Mesothelial cell of epicardium (in vitro differentiated cells): ENCODE measurements around the gene PEX10. TPM values are rescaled to one million over a fixed set of nuclear protein-coding genes. Genes with fewer than 3 reads are reported as not detected.

Experiments
- DNase-seq, 2 experiments: peaks; one replicate each; pipeline ENCODE4 v3.0.0; 2021; ENCODE audit warnings: low spot score in 2 of 2; ENCODE audit not compliant: unreplicated experiment in 2 of 2
- H3K27ac Mint-ChIP-seq: 2 replicates; pipeline ENCODE4 v1.8.0; 2021; ENCODE audit warnings: mixed read lengths
- H3K27me3 Mint-ChIP-seq: 2 replicates; pipeline ENCODE4 v1.8.0; 2021; ENCODE audit warnings: low read depth, mixed read lengths
- H3K36me3 Mint-ChIP-seq: 2 replicates; pipeline ENCODE4 v1.8.0; 2021; ENCODE audit warnings: mixed read lengths
- H3K4me1 Mint-ChIP-seq: 2 replicates; pipeline ENCODE4 v1.8.0; 2021; ENCODE audit warnings: mixed read lengths
- H3K4me3 Mint-ChIP-seq: 2 replicates; pipeline ENCODE4 v1.8.0; 2021; ENCODE audit warnings: mild to moderate bottlenecking, moderate library complexity, mixed read lengths
- H3K9me3 Mint-ChIP-seq: 2 replicates; pipeline ENCODE4 v1.8.0; 2021; ENCODE audit warnings: mixed read lengths
- total RNA-seq: library from RNA; stranded (reverse); gene quantifications from 3 replicates; pipeline ENCODE4 v1.2.1, GENCODE V29; 2021
- TF ChIP-seq, protein P1 (sequence below): fragments of 200-600 bp; sonication (generic); IDR thresholded peaks from one replicate; pipeline ENCODE4 v1.5.0; 2021; ENCODE audit warnings: antibody characterized with exemption; ENCODE audit not compliant: unreplicated experiment

PEX10 gene
- total RNA-seq, 1 donor from 2014 or later: 25.8 TPM

DNA sequence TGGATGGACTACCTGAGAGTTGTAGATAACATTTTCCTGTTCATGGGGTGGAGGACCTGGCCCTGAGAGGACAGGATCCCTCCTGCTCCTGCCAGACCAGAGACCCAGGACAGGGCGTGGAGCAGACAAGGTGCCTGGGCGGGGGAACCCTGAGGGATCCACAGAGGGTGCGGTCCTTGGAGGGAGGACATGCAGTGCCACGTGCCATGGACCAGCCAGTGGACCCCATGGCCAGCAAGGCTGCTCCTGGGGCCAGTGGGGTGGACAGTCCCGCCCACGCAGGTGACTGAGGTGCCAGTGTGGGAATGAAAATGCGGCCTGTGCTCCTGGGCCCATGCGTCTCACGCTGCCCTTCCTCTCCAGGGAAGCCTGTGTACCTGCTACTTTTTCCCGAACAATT is 17.1 kb downstream of the PEX10 start:
- TF ChIP-seq, protein P1, sequence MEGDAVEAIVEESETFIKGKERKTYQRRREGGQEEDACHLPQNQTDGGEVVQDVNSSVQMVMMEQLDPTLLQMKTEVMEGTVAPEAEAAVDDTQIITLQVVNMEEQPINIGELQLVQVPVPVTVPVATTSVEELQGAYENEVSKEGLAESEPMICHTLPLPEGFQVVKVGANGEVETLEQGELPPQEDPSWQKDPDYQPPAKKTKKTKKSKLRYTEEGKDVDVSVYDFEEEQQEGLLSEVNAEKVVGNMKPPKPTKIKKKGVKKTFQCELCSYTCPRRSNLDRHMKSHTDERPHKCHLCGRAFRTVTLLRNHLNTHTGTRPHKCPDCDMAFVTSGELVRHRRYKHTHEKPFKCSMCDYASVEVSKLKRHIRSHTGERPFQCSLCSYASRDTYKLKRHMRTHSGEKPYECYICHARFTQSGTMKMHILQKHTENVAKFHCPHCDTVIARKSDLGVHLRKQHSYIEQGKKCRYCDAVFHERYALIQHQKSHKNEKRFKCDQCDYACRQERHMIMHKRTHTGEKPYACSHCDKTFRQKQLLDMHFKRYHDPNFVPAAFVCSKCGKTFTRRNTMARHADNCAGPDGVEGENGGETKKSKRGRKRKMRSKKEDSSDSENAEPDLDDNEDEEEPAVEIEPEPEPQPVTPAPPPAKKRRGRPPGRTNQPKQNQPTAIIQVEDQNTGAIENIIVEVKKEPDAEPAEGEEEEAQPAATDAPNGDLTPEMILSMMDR: no peak
- Mint-ChIP-seq H3K4me3 (no peak overlapping the region), H3K36me3 (peaks cover 24% of the 10 kb centered on the region), H3K27ac (no peak overlapping the region), H3K9me3 (no peaks in the 10 kb centered on the region), H3K4me1 (peaks cover 16% of the 10 kb centered on the region), H3K27me3 (no peaks in the 10 kb centered on the region)
- no peak for DNase-seq

DNA sequence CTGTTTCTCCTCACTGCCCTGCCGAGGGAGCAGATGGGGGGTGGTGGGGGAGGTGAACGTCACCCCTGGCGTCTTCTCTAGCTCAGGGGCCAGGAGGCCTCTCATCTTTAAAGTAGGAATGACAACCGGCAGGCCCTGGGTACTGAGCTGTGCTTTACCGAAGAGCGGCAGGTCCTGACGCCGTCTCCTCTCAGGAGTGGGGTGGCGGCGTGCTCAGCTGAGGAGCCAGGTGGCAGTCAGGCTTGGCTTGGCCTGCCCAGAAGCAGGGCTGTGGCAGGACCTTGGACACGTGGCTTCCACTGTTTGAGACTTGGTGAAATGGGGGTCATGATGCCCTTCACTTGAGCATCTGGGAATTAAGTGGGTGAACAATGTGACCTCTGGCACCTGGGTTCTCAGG is 17.6 kb downstream of the PEX10 start:
- Mint-ChIP-seq H3K36me3 (peaks cover 24% of the 10 kb centered on the region), H3K4me3 (no peak overlapping the region)

DNA sequence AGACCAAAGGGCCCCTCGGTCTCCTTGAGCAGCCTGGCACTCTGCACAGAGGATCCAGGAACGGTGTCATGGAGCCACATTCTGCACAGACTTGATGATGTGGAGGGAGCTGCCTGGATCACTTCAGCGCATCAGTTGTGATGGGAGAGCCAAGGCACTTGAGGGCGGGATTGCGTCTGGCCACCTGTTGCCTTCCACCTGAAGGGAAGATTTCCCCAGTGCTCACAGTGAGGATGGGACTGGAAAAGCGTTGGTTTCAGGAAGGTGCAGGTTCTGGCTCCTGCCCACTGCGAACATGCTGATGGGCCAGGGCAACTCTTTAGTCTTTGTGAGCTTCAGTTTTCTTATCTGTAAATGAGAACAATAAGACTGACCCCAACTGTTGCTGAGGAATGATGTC is 18.1 kb downstream of the PEX10 start:
- Mint-ChIP-seq H3K4me3 (no peak overlapping the region), H3K27ac (no peak overlapping the region), H3K36me3 (peaks cover 21% of the 10 kb centered on the region), H3K9me3 (no peaks in the 10 kb centered on the region), H3K27me3 (no peaks in the 10 kb centered on the region), H3K4me1 (peaks cover 22% of the 10 kb centered on the region)
- DNase-seq: no peak
- TF ChIP-seq, protein P1: no peak

More for the DNA sequence above, 17.6 kb downstream of the PEX10 start:
- H3K27ac Mint-ChIP-seq: no peak overlapping the region
- H3K27me3 Mint-ChIP-seq: no peaks in the 10 kb centered on the region
- peaks cover 21% of the 10 kb centered on the region for H3K4me1 Mint-ChIP-seq
- DNase-seq: no peak
- H3K9me3 Mint-ChIP-seq: no peaks in the 10 kb centered on the region
- TF ChIP-seq, protein P1: no peak

DNA sequence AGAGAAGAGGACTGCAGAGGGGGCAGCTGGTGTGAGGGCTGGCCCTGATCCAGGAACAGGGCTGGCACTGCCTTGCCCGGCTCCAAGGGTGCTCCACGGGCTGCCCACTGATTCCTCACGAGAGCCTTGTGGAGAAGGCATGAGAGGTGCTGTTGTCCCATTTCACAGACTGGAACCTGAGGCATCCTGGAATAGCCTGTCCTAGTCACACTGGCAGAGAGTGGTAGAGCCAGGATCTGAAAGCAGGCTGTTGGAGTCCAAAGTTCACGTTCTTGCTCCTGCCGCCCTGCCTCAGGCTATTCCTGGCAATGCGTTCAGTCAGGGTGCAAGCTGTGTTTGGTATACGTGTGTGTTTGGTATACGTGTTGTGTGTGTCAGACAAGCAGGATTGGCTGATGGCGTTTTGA is 18.9 kb downstream of the PEX10 start:
- H3K9me3 Mint-ChIP-seq: no peaks in the 10 kb centered on the region
- H3K27ac Mint-ChIP-seq: no peak overlapping the region
- peak overlapping the region; percentile 84 for H3K4me3 Mint-ChIP-seq
- peaks cover 18% of the 10 kb centered on the region for H3K36me3 Mint-ChIP-seq
- no peaks in the 10 kb centered on the region for H3K27me3 Mint-ChIP-seq
- H3K4me1 Mint-ChIP-seq: peaks cover 22% of the 10 kb centered on the region
- TF ChIP-seq, protein P1: no peak
- no peak for DNase-seq

DNA sequence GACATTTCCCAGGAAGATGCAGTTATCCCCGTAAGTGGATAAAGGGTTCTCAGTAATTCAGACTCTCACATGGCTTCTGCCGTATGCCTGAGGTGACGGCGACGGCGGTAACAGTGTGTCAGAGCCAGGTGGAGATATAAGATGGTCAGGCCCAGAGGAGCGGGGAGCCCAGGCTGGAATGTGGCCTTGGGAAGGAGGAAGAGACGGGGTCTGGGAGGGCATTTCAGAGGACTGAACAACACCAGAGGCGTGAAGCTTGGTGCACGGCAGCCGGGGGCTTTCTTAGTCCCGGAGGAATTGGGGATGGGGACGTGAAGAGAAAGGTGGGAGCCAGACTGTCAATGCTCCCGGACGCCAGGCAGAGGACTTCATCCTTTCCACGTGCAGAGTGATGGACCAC is 19.7 kb downstream of the PEX10 start:
- no peaks in the 10 kb centered on the region for H3K27me3 Mint-ChIP-seq
- H3K36me3 Mint-ChIP-seq: peaks cover 18% of the 10 kb centered on the region
- H3K9me3 Mint-ChIP-seq: no peaks in the 10 kb centered on the region
- H3K4me1 Mint-ChIP-seq: peaks cover 22% of the 10 kb centered on the region
- TF ChIP-seq, protein P1: no peak
- H3K27ac Mint-ChIP-seq: peak overlapping the region; percentile 80
- DNase-seq: no peak
- H3K4me3 Mint-ChIP-seq: peak overlapping the region; percentile 84
